Fibroblast of pulmonary artery (primary cell): ENCODE measurements around the gene SMC6.

Experiments used
- DNase-seq: peaks from one replicate; pipeline ENCODE4 v3.0.0-alpha.2; 2010; ENCODE audit warnings: low read depth
- H3K4me3 ChIP-seq: replicated peaks from 2 replicates; pipeline ENCODE4 v1.5.1; 2011; ENCODE audit warnings: low read depth, mild to moderate bottlenecking, control low read depth, low read length, moderate library complexity
- CTCF ChIP-seq: IDR thresholded peaks from 2 replicates; pipeline ENCODE4 v1.5.1; 2011; ENCODE audit warnings: mild to moderate bottlenecking, control low read depth, low read length, inconsistent platforms; ENCODE audit errors: missing control alignments

Gene SMC6

GRCh38 chr2:17672583-17673317 lies 80.9 kb downstream of the SMC6 start:
- DNase-seq: peak; percentile 48
- H3K4me3 ChIP-seq: no peak overlapping the region
- TF ChIP-seq CTCF: no peak

GRCh38 chr2:17667898-17668297 lies 85.7 kb downstream of the SMC6 start:
- H3K4me3 ChIP-seq: no peak overlapping the region
- no peak for TF ChIP-seq CTCF
- peak; percentile 28 for DNase-seq

GRCh38 chr2:17664534-17664933 lies 89.1 kb downstream of the SMC6 start:
- no peak for DNase-seq
- H3K4me3 ChIP-seq: no peak overlapping the region
- no peak for TF ChIP-seq CTCF

- no peak for TF ChIP-seq CTCF
- no peak overlapping the region for H3K4me3 ChIP-seq
- DNase-seq: no peak
These were observed 90.9 kb downstream of the SMC6 start for GRCh38 chr2:17662723-17663122.

GRCh38 chr2:17661460-17661859 lies 92.2 kb downstream of the SMC6 start:
- DNase-seq: no peak
- no peak overlapping the region for H3K4me3 ChIP-seq
- no peak for TF ChIP-seq CTCF

- no peak for TF ChIP-seq CTCF
- no peak for DNase-seq
These were observed 93.4 kb downstream of the SMC6 start for GRCh38 chr2:17660219-17660618.

GRCh38 chr2:17658251-17658843 lies 95.3 kb downstream of the SMC6 start:
- no peak for TF ChIP-seq CTCF
- no peak overlapping the region for H3K4me3 ChIP-seq
- peak; percentile 27 for DNase-seq

More at GRCh38 chr2:17660219-17660618, 93.4 kb downstream of the SMC6 start:
- no peak overlapping the region for H3K4me3 ChIP-seq
